HepG2 (cell line): ENCODE measurements around the gene HYCC2. TPM values are rescaled to one million over a fixed set of nuclear protein-coding genes. Genes with fewer than 3 reads are reported as not detected.

Experiments used
- BRD4 ChIP-seq: sonication (generic); formaldehyde crosslinking; IDR thresholded peaks from 2 replicates; pipeline ENCODE4 v1.4.0; 2020; ENCODE audit warnings: missing genetic modification reagents
- CREB3 ChIP-seq: sonication (generic); formaldehyde crosslinking; IDR thresholded peaks from 2 replicates; pipeline ENCODE4 v1.5.0; 2020; ENCODE audit warnings: missing genetic modification reagents
- GZF1 ChIP-seq: sonication (generic); formaldehyde crosslinking; IDR thresholded peaks from 2 replicates; pipeline ENCODE4 v1.5.1; 2020; ENCODE audit warnings: mild to moderate bottlenecking, missing genetic modification reagents
- HMGA1 ChIP-seq: sonication (generic); formaldehyde crosslinking; conservative IDR thresholded peaks from 2 replicates; pipeline ENCODE4 v1.4.0; 2020; ENCODE audit warnings: missing genetic modification reagents
- MAF1 ChIP-seq: sonication (generic); formaldehyde crosslinking; IDR thresholded peaks from 2 replicates; pipeline ENCODE4 v1.5.0; 2020; ENCODE audit warnings: missing genetic modification reagents, borderline replicate concordance
- MATR3 ChIP-seq: sonication (generic); formaldehyde crosslinking; IDR thresholded peaks from 2 replicates; pipeline ENCODE4 v1.4.0; 2020; ENCODE audit warnings: missing genetic modification reagents
- PATZ1 ChIP-seq: sonication (generic); formaldehyde crosslinking; IDR thresholded peaks from 2 replicates; pipeline ENCODE4 v1.4.0; 2020; ENCODE audit warnings: missing genetic modification reagents
- PHF20 ChIP-seq: sonication (generic); formaldehyde crosslinking; IDR thresholded peaks from 2 replicates; pipeline ENCODE4 v1.5.0; 2020; ENCODE audit warnings: mild to moderate bottlenecking, missing genetic modification reagents
- PHF5A ChIP-seq: IDR thresholded peaks from one replicate; pipeline ENCODE4 v1.6.1; 2018; ENCODE audit warnings: low read depth, missing genetic modification reagents; ENCODE audit not compliant: unreplicated experiment
- RFXAP ChIP-seq: sonication (generic); formaldehyde crosslinking; IDR thresholded peaks from 2 replicates; pipeline ENCODE4 v1.4.0; 2020; ENCODE audit warnings: missing genetic modification reagents, borderline replicate concordance
- SMAD9 ChIP-seq: sonication (generic); formaldehyde crosslinking; IDR thresholded peaks from 2 replicates; pipeline ENCODE4 v1.5.1; 2020; ENCODE audit warnings: mild to moderate bottlenecking, missing genetic modification reagents
- TBL1XR1 ChIP-seq: fragments of 150-350 bp; IDR thresholded peaks from 2 replicates; pipeline ENCODE4 v1.6.1; 2014; ENCODE audit warnings: borderline replicate concordance, low read length; ENCODE audit not compliant: partially characterized antibody
- THAP9 ChIP-seq: sonication (generic); formaldehyde crosslinking; IDR thresholded peaks from 2 replicates; pipeline ENCODE4; 2020; ENCODE audit warnings: missing genetic modification reagents, mild to moderate bottlenecking, borderline replicate concordance
- ZBTB46 ChIP-seq: sonication (generic); formaldehyde crosslinking; IDR thresholded peaks from 2 replicates; pipeline ENCODE4 v1.4.0; 2020; ENCODE audit warnings: mild to moderate bottlenecking, missing genetic modification reagents, borderline replicate concordance
- ZFP36L2 ChIP-seq: sonication (generic); formaldehyde crosslinking; IDR thresholded peaks from 2 replicates; pipeline ENCODE4 v1.4.0; 2020; ENCODE audit warnings: missing genetic modification reagents
- ZFYVE20 ChIP-seq: sonication (generic); formaldehyde crosslinking; IDR thresholded peaks from 2 replicates; pipeline ENCODE4 v1.8.0; 2023; ENCODE audit warnings: low read depth, mild to moderate bottlenecking, moderate library complexity, missing genetic modification reagents, borderline replicate concordance
- ZNF253 ChIP-seq: sonication (generic); formaldehyde crosslinking; IDR thresholded peaks from 2 replicates; pipeline ENCODE4 v1.8.0; 2022; ENCODE audit warnings: mild to moderate bottlenecking, missing genetic modification reagents, borderline replicate concordance
- ZNF3 ChIP-seq: IDR thresholded peaks from 2 replicates; pipeline ENCODE4 v1.7.0; 2017; ENCODE audit warnings: inconsistent platforms
- ZNF335 ChIP-seq: sonication (generic); formaldehyde crosslinking; IDR thresholded peaks from 2 replicates; pipeline ENCODE4 v1.4.0; 2020; ENCODE audit warnings: missing genetic modification reagents
- ZNF562 ChIP-seq: sonication (generic); formaldehyde crosslinking; IDR thresholded peaks from 2 replicates; pipeline ENCODE4 v1.8.0; 2022; ENCODE audit warnings: missing genetic modification reagents, borderline replicate concordance
- ZNF766 ChIP-seq: sonication (generic); formaldehyde crosslinking; IDR thresholded peaks from 2 replicates; pipeline ENCODE4 v1.5.0; 2020; ENCODE audit warnings: missing genetic modification reagents, borderline replicate concordance
- ZNF790 ChIP-seq: sonication (generic); formaldehyde crosslinking; IDR thresholded peaks from 2 replicates; pipeline ENCODE4 v1.8.0; 2022; ENCODE audit warnings: missing genetic modification reagents, mild to moderate bottlenecking, borderline replicate concordance
- polyA plus RNA-seq, 8 experiments: library from polyadenylated mRNA; depleted of rRNA in 3 of 8; stranded (reverse) in 7 of 8; unstranded in 1 of 8; fragments of >200 nt; fragmentation: Illumina TruSeq in 4 of 8; extraction: Trizol in 4 of 8; gene quantifications; 2 replicates each; pipeline versions ENCODE4 v1.2.1 to v1.2.3, GENCODE V29; 2011 to 2016; ENCODE audit warnings: low read depth in 4 of 8, missing spikeins in 1 of 8, mixed read lengths in 1 of 8; ENCODE audit not compliant: insufficient read depth in 1 of 8
- total RNA-seq, 5 experiments: library from RNA; depleted of rRNA; stranded (reverse); fragments of >200 nt; fragmentation: Illumina TruSeq; extraction: Trizol; gene quantifications; 2 replicates each; pipeline ENCODE4 v1.2.3, GENCODE V29; 2016; ENCODE audit warnings: low read depth in 1 of 5

HYCC2 gene
- total and polyA plus RNA-seq, 2 of the 13 experiments (the other 11 are each of a cell fraction or from before 2014, with no cell fraction given) = 4.7 to 13.9 TPM

- TF ChIP-seq THAP9 (peak; percentile 64; the same call in 1 of the 2 replicates), ZFYVE20 (no peak), SMAD9 (0 out of 2 replicates have a peak, but pooled peaks have one; percentile 14), ZNF3 (CRISPR knock-in tag) (no peak; the same call in 1 of the 2 replicates), RFXAP (CRISPR knock-in tag) (peak; percentile 63; the same call in 1 of the 2 replicates), ZNF766 (CRISPR knock-in tag) (peak; percentile 75; the same call in 1 of the 2 replicates), PHF5A (CRISPR knock-in tag) (no peak), ZBTB46 (CRISPR knock-in tag) (peak; percentile 88; the same call in 1 of the 2 replicates), ZNF253 (CRISPR knock-in tag) (no peak), ZNF562 (CRISPR knock-in tag) (no peak), BRD4 (CRISPR knock-in tag) (peak; percentile 97), MATR3 (CRISPR knock-in tag) (no peak), CREB3 (CRISPR knock-in tag) (peak; percentile 71), ZFP36L2 (CRISPR knock-in tag) (no peak; the same call in 1 of the 2 replicates), TBL1XR1 (no peak), HMGA1 (CRISPR knock-in tag) (no peak), ZNF790 (0 out of 2 replicates have a peak, but pooled peaks have one; percentile 67), PHF20 (CRISPR knock-in tag) (0 out of 2 replicates have a peak, but pooled peaks have one; percentile 13), MAF1 (CRISPR knock-in tag) (no peak), GZF1 (CRISPR knock-in tag) (peak; percentile 47; the same call in 1 of the 2 replicates), PATZ1 (CRISPR knock-in tag) (peak; percentile 95), ZNF335 (0 out of 2 replicates have a peak, but pooled peaks have one; percentile 54)
Measured at GRCh38 chr2:201118121-201118960, 46.9 kb upstream of the HYCC2 start (continued).
